Measurements from ENCODE around the gene TTC12.

Gene TTC12

DNA sequence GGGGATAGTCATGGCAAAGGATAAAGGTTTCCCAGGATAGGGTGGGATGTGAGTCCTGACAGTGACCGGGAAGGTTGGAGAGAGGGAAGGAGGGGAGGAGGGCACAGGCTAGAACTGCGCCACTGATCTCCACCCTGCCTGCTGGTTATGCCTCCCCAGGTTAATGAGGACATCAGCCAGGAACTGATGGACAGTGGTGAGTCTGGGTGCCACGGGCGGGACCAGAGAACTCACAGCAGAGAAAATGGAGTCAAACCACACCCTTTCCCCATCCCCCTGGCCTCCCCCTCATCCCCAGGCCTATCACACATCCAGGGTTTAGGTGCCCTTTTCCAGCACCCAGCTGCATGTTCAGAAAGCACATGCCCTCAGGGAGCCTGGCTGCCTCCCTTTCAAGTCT is 83.4 kb downstream of the TTC12 start:
- Histone ChIP-seq H3K27ac (ENCODE audit: low read depth, low read length) (no peak overlapping the region), H3K9ac (ENCODE audit: low read depth in 1 of 2, low read length in 2 of 2) (no peak overlapping the region), H3K4me3 (ENCODE audit: low read depth in 1 of 2, low read length in 2 of 2) (no peak overlapping the region), H3K27me3 (ENCODE audit: control insufficient read depth in 1 of 2, insufficient read depth in 2 of 2, low read length in 2 of 2) (no peaks in the 10 kb centered on the region), H3K36me3 (ENCODE audit: control insufficient read depth in 1 of 2, insufficient read depth in 2 of 2, low read length in 2 of 2) (no peaks in the 10 kb centered on the region), H3K4me1 (ENCODE audit: control insufficient read depth in 1 of 2, insufficient read depth in 2 of 2, low read length in 2 of 2) (no peaks in the 10 kb centered on the region), H3K9me3 (ENCODE audit: control insufficient read depth in 1 of 2, low read length in 2 of 2) (no peaks in the 10 kb centered on the region)

DNA sequence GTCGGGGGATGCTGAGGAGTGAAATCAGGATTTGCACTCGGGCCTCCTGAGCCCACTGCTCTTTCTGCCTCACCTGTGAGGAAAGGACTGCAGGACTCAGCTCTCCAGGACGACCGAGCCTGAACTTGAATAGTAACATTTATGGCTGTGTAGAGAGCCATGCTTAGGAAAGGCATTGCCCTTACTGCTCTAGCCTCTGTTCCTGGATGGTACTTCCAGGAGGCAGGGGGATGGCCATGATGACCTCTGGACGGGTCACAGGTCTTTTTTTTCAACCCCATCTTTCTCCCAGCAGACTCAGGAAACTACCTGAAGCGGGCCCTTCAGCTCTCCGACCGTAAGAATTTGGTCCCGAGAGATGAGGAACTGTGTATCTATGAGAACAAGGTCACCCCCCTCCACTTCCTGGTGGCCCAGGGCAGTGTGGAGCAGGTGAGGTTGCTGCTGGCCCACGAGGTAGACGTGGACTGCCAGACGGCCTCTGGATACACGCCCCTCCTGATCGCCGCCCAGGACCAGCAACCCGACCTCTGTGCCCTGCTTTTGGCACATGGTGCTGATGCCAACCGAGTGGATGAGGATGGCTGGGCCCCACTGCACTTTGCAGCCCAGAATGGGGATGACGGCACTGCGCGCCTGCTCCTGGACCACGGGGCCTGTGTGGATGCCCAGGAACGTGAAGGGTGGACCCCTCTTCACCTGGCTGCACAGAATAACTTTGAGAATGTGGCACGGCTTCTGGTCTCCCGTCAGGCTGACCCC is 84.5 kb downstream of the TTC12 start:
- no peaks in the 10 kb centered on the region for H3K4me1 ChIP-seq (ENCODE audit: control insufficient read depth in 1 of 2, insufficient read depth in 2 of 2, low read length in 2 of 2)
- H3K4me3 ChIP-seq (ENCODE audit: low read depth in 1 of 2, low read length in 2 of 2): no peak overlapping the region
- no peaks in the 10 kb centered on the region for H3K27me3 ChIP-seq (ENCODE audit: control insufficient read depth in 1 of 2, insufficient read depth in 2 of 2, low read length in 2 of 2)
- no peaks in the 10 kb centered on the region for H3K36me3 ChIP-seq (ENCODE audit: control insufficient read depth in 1 of 2, insufficient read depth in 2 of 2, low read length in 2 of 2)
- no peak overlapping the region for H3K9ac ChIP-seq (ENCODE audit: low read depth in 1 of 2, low read length in 2 of 2)
- no peak overlapping the region for H3K27ac ChIP-seq (ENCODE audit: low read depth, low read length)
- no peaks in the 10 kb centered on the region for H3K9me3 ChIP-seq (ENCODE audit: control insufficient read depth in 1 of 2, low read length in 2 of 2)

DNA sequence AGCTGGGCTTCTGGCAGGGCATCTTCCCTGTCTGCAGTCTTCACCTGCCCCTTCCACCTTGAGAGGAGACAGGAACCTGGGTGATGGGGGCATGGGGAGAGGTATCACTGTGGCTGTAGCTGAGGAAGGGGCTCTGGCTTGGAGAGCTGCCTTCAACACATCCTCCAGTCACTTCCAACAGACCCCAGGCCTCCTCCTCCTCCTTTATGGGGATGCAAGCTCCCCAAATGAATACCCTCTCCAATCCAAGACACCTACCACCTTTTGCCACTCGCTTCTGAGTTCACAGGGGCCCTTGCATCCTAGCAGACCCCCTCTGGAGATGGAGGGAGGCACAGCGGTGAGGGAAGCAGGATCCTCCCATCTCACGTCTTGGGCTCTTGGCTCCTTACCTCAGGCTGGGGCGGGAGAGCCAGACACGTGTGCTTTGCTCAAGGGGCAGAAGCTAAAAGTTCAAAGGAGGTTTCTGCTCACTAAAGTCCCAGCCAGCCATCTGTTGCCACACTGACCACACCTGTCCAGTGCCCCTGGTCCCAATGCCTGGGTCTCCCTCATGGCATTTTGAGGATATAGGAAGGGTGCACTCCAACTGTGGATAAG is 86.3 kb downstream of the TTC12 start:
- Histone ChIP-seq H3K27me3 (ENCODE audit: control insufficient read depth in 1 of 2, insufficient read depth in 2 of 2, low read length in 2 of 2) (no peaks in the 10 kb centered on the region), H3K9ac (ENCODE audit: low read depth in 1 of 2, low read length in 2 of 2) (no peak overlapping the region), H3K27ac (ENCODE audit: low read depth, low read length) (no peak overlapping the region), H3K9me3 (ENCODE audit: control insufficient read depth in 1 of 2, low read length in 2 of 2) (no peaks in the 10 kb centered on the region), H3K36me3 (ENCODE audit: control insufficient read depth in 1 of 2, insufficient read depth in 2 of 2, low read length in 2 of 2) (no peaks in the 10 kb centered on the region), H3K4me1 (ENCODE audit: control insufficient read depth in 1 of 2, insufficient read depth in 2 of 2, low read length in 2 of 2) (no peaks in the 10 kb centered on the region), H3K4me3 (ENCODE audit: low read depth in 1 of 2, low read length in 2 of 2) (no peak overlapping the region)

DNA sequence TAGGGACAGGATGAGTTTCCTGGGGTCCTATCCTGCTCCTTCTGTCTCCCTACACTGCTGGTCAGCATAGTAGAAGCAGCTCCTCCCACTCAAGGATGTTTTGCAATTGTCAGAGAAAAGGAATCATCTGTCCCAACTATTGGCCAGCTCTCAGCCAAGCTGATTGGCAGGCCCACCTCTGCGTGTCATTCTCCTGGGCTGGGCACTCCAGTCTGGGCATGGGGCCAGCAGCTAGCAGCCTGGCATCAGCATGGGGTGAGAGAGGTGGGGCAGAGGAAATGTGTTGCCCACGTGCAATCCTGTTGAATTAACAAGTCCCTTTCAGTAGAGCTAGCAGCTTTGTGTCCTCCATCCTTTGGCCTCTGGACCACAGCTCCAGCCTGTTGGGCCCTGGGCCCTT is 87.3 kb downstream of the TTC12 start:
- Histone ChIP-seq H3K4me1 (ENCODE audit: control insufficient read depth in 1 of 2, insufficient read depth in 2 of 2, low read length in 2 of 2) (no peaks in the 10 kb centered on the region), H3K27ac (ENCODE audit: low read depth, low read length) (no peak overlapping the region), H3K9me3 (ENCODE audit: control insufficient read depth in 1 of 2, low read length in 2 of 2) (no peaks in the 10 kb centered on the region), H3K36me3 (ENCODE audit: control insufficient read depth in 1 of 2, insufficient read depth in 2 of 2, low read length in 2 of 2) (no peaks in the 10 kb centered on the region), H3K9ac (ENCODE audit: low read depth in 1 of 2, low read length in 2 of 2) (no peak overlapping the region), H3K27me3 (ENCODE audit: control insufficient read depth in 1 of 2, insufficient read depth in 2 of 2, low read length in 2 of 2) (no peaks in the 10 kb centered on the region), H3K4me3 (ENCODE audit: low read depth in 1 of 2, low read length in 2 of 2) (no peak overlapping the region)

DNA sequence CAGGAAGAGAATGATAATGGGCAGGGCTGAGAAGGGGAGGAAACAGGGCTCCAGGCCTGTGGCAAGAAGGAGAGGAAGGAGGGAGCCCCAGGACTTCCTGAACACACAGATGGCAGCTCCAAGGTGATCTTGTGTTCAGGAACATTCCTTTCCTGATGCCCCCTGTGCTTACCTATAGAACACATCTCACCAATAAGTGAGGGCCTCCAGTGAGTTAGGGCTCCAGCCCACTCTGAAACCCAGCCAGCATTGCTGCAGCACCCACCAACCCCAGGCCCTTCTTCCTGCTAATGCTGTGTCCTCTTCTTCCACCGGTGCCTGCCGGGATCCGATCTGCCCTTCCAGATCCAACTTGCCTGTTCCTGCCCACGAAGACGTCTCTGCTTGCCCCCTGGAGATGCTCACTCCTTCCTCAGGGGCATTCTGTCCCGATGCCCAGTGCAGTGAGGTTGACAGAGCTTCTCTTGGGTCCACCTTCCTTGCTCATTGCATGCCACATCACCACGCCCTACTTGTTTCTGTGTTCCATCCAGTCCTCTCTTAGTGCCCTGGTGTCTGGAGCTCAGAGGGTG is 90.6 kb downstream of the TTC12 start:
- Histone ChIP-seq H3K36me3 (ENCODE audit: control insufficient read depth in 1 of 2, insufficient read depth in 2 of 2, low read length in 2 of 2) (no peaks in the 10 kb centered on the region), H3K9me3 (ENCODE audit: control insufficient read depth in 1 of 2, low read length in 2 of 2) (no peaks in the 10 kb centered on the region), H3K27me3 (ENCODE audit: control insufficient read depth in 1 of 2, insufficient read depth in 2 of 2, low read length in 2 of 2) (no peaks in the 10 kb centered on the region), H3K9ac (ENCODE audit: low read depth in 1 of 2, low read length in 2 of 2) (no peak overlapping the region), H3K4me1 (ENCODE audit: control insufficient read depth in 1 of 2, insufficient read depth in 2 of 2, low read length in 2 of 2) (no peaks in the 10 kb centered on the region), H3K27ac (ENCODE audit: low read depth, low read length) (no peak overlapping the region), H3K4me3 (ENCODE audit: low read depth in 1 of 2, low read length in 2 of 2) (no peak overlapping the region)

DNA sequence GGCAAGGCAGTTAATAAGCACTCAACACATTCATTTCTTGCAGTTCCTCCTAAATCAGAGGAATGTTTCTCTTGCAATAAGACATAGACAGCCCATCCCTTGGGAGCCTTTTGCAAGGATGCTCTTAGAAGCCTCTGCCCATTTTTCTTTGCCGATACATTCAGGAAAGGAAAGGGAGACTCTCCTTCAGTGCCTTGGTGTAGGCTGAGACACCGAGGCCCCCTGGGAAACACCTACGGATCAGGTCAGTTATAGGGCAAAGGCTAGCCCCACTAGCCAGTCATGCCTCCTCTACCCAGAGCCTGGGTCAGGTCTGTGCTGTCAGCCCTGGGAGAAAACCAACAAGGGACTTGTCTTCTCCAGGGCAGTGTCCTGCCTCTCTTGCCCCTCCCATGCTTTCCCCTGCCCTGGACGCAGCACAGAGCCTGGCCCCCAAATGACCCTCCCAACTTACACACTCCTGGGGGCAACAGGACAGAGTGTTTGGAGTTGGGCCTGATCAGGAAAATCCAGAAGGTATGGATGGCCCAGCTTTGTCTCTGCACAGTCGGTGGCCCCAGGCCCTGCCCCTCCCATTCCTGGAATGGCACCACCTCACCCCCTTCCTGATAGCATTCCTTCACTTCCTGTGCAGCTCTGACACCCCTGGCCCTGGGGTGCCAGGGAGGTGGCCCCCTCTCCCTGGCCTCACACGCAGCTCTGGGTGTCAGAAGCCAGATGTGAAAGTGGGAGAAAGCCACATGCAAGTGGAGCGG is 91.5 kb downstream of the TTC12 start:
- Histone ChIP-seq H3K27me3 (ENCODE audit: control insufficient read depth in 1 of 2, insufficient read depth in 2 of 2, low read length in 2 of 2) (no peaks in the 10 kb centered on the region), H3K9me3 (ENCODE audit: control insufficient read depth in 1 of 2, low read length in 2 of 2) (no peaks in the 10 kb centered on the region), H3K36me3 (ENCODE audit: control insufficient read depth in 1 of 2, insufficient read depth in 2 of 2, low read length in 2 of 2) (no peaks in the 10 kb centered on the region), H3K9ac (ENCODE audit: low read depth in 1 of 2, low read length in 2 of 2) (no peak overlapping the region), H3K27ac (ENCODE audit: low read depth, low read length) (no peak overlapping the region), H3K4me3 (ENCODE audit: low read depth in 1 of 2, low read length in 2 of 2) (no peak overlapping the region), H3K4me1 (ENCODE audit: control insufficient read depth in 1 of 2, insufficient read depth in 2 of 2, low read length in 2 of 2) (no peaks in the 10 kb centered on the region)

DNA sequence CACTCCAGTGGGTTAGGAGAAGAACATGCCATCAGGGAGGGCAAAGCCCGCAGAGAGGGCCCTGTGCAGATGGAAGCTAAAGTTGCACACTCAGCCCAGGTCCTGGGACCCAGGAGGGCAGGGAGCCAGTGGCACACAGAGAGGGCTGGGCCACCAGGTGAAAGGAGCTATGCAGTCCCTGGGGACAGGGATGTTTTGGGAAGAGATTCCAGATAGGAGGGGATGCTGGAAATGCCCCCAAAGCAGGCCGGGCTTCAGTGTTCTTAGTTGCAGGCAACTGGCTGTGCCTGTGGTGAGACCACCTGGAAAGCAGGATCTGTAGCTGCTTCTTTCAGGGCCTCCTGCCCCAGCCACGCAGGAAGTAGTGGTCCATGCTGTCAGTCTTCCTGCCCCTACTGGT is 92.8 kb downstream of the TTC12 start:
- Histone ChIP-seq H3K9ac (ENCODE audit: low read depth in 1 of 2, low read length in 2 of 2) (no peak overlapping the region), H3K9me3 (ENCODE audit: control insufficient read depth in 1 of 2, low read length in 2 of 2) (no peaks in the 10 kb centered on the region), H3K4me1 (ENCODE audit: control insufficient read depth in 1 of 2, insufficient read depth in 2 of 2, low read length in 2 of 2) (no peaks in the 10 kb centered on the region), H3K27me3 (ENCODE audit: control insufficient read depth in 1 of 2, insufficient read depth in 2 of 2, low read length in 2 of 2) (no peaks in the 10 kb centered on the region), H3K36me3 (ENCODE audit: control insufficient read depth in 1 of 2, insufficient read depth in 2 of 2, low read length in 2 of 2) (no peaks in the 10 kb centered on the region), H3K4me3 (ENCODE audit: low read depth in 1 of 2, low read length in 2 of 2) (no peak overlapping the region), H3K27ac (ENCODE audit: low read depth, low read length) (no peak overlapping the region)

DNA sequence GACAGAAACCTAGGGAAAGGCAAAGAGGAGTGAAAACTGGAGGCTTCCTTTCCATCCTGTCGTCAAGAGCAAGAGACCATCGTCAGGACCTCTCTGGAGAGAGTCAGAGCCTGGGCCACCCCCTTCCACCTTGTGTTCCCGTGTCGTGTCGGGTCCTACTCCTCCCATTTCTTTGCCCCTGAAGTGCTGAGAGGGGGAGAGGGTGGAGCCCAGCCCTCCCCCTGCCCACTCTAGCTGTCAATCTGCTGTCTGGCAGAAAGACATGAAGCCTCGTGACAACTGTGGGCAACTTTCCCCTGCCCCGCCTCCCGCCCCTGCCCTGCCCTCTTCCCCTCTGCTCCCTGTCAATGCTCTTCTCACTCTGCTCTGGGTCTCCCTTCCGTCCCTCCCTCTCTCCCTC is 93.8 kb downstream of the TTC12 start:
- Histone ChIP-seq H3K27ac (ENCODE audit: low read depth, low read length) (no peak overlapping the region), H3K9ac (ENCODE audit: low read depth in 1 of 2, low read length in 2 of 2) (no peak overlapping the region), H3K4me3 (ENCODE audit: low read depth in 1 of 2, low read length in 2 of 2) (no peak overlapping the region), H3K9me3 (ENCODE audit: control insufficient read depth in 1 of 2, low read length in 2 of 2) (no peaks in the 10 kb centered on the region), H3K4me1 (ENCODE audit: control insufficient read depth in 1 of 2, insufficient read depth in 2 of 2, low read length in 2 of 2) (no peaks in the 10 kb centered on the region), H3K27me3 (ENCODE audit: control insufficient read depth in 1 of 2, insufficient read depth in 2 of 2, low read length in 2 of 2) (no peaks in the 10 kb centered on the region), H3K36me3 (ENCODE audit: control insufficient read depth in 1 of 2, insufficient read depth in 2 of 2, low read length in 2 of 2) (no peaks in the 10 kb centered on the region)

DNA sequence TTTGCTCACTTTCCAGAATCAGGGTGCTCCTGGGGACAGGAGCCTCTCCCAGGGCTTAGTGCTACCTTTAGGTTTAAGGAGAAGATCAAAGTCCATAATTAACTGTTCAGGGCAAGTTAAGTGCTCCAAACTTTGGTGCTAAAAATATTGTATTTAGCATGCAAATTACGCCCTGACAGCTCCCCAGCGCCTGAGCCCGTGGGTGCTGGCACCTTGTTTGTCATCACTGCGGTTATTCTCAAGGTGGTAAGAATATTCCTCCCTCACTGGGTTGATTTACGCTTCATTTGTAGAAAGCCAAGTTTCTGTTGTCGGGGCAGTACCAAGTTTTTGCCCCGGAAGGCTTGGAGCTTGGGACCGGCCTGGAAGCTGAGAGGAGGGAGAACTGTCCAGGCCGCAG is 94.5 kb downstream of the TTC12 start:
- H3K4me3 ChIP-seq (ENCODE audit: low read depth in 1 of 2, low read length in 2 of 2): no peak overlapping the region
- H3K27me3 ChIP-seq (ENCODE audit: control insufficient read depth in 1 of 2, insufficient read depth in 2 of 2, low read length in 2 of 2): no peaks in the 10 kb centered on the region
- H3K27ac ChIP-seq (ENCODE audit: low read depth, low read length): no peak overlapping the region
- no peaks in the 10 kb centered on the region for H3K36me3 ChIP-seq (ENCODE audit: control insufficient read depth in 1 of 2, insufficient read depth in 2 of 2, low read length in 2 of 2)
- H3K4me1 ChIP-seq (ENCODE audit: control insufficient read depth in 1 of 2, insufficient read depth in 2 of 2, low read length in 2 of 2): no peaks in the 10 kb centered on the region
- no peaks in the 10 kb centered on the region for H3K9me3 ChIP-seq (ENCODE audit: control insufficient read depth in 1 of 2, low read length in 2 of 2)
- no peak overlapping the region for H3K9ac ChIP-seq (ENCODE audit: low read depth in 1 of 2, low read length in 2 of 2)

DNA sequence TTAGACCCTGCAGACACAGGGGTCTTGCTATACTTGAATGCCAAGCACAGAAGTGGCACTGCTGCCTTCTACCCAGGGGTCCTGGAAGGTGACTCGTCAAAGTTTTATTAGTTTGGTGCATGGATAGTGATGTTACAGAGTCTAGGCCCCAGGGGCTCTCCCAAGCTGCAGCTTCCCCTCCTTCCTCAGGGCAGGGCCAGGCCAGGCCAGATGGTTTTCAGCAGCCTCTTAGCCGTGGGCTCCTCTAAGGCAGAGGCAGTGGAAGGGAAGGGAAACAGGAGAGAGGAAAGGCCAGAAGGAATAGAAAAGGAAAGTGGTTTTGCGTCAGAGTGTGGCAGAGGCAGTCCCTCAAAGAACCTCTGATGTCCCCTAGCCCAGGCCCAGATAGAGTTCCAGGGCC is 95.1 kb downstream of the TTC12 start:
- Histone ChIP-seq H3K27me3 (ENCODE audit: control insufficient read depth in 1 of 2, insufficient read depth in 2 of 2, low read length in 2 of 2) (no peaks in the 10 kb centered on the region), H3K36me3 (ENCODE audit: control insufficient read depth in 1 of 2, insufficient read depth in 2 of 2, low read length in 2 of 2) (no peaks in the 10 kb centered on the region), H3K9ac (ENCODE audit: low read depth in 1 of 2, low read length in 2 of 2) (no peak overlapping the region), H3K27ac (ENCODE audit: low read depth, low read length) (no peak overlapping the region), H3K4me1 (ENCODE audit: control insufficient read depth in 1 of 2, insufficient read depth in 2 of 2, low read length in 2 of 2) (no peaks in the 10 kb centered on the region), H3K9me3 (ENCODE audit: control insufficient read depth in 1 of 2, low read length in 2 of 2) (no peaks in the 10 kb centered on the region), H3K4me3 (ENCODE audit: low read depth in 1 of 2, low read length in 2 of 2) (no peak overlapping the region)

All from duodenal mucosa (tissue), 2 donors.